ENCODE measurements around the gene COTL1.

COTL1 gene, protein sequence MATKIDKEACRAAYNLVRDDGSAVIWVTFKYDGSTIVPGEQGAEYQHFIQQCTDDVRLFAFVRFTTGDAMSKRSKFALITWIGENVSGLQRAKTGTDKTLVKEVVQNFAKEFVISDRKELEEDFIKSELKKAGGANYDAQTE

GRCh38 chr16:84617791-84618580, at the start of gene COTL1:
TSS of gene COTL1 (minus strand) at chr16:84618078. CDS start at chr16:84617914, 164 bp downstream.
- peak; percentile 94 for DNase-seq (ENCODE audit: low read depth)

GRCh38 chr16:84665843-84666242, 48.0 kb upstream of the COTL1 start:
- no peak for DNase-seq (ENCODE audit: low read depth)

GRCh38 chr16:84665359-84665758, 47.5 kb upstream of the COTL1 start:
- no peak for DNase-seq (ENCODE audit: low read depth)

- no peak for DNase-seq (ENCODE audit: low read depth)
Measured at GRCh38 chr16:84663433-84664101, 45.7 kb upstream of the COTL1 start.

- DNase-seq (ENCODE audit: low read depth), result no peak
Measured at GRCh38 chr16:84662471-84662870, 44.6 kb upstream of the COTL1 start.

DNA sequence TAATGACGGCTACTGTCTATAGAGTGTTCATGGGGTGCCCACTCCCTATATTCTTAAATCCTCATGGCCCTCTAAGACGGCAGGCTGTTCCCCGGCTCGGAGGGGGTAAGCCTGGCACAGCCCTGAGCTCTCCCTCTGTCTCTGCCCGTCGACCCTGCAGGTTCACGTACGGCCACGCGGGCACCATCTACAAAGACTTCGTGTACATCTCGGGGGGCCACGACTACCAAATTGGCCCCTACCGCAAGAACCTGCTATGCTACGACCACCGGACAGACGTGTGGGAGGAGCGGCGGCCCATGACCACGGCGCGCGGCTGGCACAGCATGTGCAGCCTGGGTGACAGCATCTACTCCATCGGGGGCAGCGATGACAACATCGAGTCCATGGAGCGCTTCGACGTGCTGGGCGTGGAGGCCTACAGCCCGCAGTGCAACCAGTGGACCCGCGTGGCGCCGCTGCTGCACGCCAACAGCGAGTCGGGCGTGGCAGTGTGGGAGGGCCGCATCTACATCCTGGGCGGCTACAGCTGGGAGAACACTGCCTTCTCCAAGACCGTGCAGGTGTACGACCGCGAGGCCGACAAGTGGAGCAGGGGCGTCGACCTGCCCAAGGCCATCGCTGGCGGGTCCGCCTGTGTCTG, 43.7 kb upstream of the COTL1 start:
- no peak for DNase-seq (ENCODE audit: low read depth)

GRCh38 chr16:84660973-84661372, 43.1 kb upstream of the COTL1 start:
- no peak for DNase-seq (ENCODE audit: low read depth)

DNA sequence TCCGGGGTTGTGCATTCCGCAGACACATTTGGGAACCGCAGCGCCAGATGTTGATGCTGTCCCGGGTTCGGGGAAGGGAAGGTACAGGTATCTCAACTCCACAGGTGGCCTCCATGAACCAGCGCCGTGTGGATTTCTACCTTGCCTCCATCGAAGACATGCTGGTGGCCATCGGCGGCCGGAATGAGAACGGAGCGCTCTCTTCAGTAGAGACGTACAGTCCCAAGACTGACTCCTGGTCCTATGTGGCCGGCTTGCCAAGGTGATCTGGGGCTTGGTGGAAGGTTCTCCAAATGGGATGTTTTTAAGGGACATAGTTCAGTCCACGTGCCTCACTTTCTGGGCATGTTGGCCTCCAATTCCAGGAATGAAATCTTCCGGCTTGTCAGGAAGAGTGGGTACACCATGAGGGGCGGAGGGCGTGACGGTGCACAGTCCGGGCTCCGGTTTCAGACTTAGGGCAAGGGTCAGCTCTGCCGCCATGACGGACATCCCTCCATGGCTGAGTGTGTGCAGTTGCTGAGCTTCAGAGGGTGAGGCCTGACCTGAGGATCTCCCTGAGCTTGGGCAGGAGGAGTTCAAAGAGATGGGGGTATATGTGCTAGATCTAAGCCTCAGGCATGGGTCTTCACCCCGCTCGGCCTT, 41.9 kb upstream of the COTL1 start:
- DNase-seq (ENCODE audit: low read depth), result no peak

DNA sequence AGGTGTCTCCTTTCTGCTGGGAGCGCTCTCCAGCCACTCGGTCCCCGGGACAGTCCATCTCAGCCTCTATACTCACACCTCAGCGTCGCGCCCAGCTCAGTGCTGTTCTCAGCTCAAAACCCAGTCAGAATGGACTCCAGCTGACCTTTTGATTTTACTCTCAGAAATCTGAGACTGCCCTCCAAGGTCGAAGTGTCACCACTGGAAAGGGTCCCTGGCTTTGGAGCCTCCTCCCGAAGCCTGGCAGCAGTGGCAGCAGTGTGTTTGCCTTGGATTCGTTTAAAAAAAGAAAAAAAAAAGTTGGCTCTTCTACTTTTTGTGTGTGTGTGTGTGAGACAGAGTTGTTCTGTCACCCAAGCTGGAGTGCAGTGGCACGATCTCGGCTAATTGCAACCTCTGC, 40.8 kb upstream of the COTL1 start:
- DNase-seq (ENCODE audit: low read depth), result no peak

DNA sequence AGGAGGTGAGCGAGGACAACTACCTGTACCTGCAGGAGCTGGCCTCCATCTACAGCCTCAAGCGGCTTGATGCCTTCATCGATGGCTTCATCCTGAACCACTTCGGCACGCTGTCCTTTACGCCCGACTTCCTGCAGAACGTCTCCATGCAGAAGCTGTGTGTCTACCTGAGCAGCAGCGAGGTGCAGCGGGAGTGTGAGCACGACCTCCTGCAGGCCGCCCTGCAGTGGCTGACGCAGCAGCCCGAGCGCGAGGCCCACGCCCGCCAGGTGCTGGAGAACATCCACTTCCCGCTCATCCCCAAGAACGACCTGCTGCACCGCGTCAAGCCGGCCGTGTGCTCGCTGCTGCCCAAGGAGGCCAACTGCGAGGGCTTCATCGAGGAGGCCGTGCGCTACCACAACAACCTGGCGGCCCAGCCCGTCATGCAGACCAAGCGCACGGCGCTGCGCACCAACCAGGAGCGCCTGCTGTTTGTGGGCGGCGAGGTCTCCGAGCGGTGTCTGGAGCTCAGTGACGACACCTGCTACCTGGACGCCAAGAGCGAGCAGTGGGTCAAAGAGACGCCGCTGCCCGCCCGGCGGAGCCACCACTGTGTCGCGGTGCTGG, 39.5 kb upstream of the COTL1 start:
- no peak for DNase-seq (ENCODE audit: low read depth)

DNA sequence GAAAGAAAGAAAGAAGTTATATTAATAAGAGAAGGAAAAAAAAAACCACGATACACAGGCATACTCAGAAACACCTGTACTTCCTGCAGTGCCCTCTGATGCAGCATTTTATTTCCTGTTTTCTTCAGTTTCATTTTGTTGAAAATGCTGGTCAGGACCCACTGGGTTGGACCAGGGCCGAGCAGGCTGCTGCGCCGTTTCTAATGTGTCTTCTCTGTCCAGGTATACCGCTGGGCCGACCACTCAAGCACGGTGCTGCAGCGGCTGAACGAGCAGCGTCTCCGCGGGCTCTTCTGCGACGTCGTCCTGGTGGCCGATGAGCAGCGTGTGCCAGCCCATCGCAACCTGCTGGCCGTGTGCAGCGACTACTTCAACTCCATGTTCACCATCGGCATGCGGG, 38.8 kb upstream of the COTL1 start:
- DNase-seq (ENCODE audit: low read depth), result no peak

DNA sequence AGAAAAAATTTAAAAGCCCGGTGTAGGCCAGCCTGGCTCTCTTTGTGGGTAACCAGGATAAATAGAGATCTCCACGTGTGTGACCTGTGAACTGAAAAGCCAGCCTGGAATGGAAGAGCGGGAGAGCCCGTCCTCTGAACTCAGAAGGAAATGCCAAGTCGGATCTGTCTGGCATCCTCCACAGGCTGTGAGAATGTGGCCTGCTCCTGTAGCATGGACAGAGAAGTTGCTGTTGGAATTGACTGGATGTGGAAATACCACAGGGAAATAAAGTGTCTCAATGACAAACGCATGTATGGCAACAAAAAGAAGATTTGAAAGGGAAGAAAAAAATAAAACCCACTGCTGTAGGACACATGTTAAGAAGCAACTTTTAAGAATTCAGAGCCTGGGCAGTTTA, 37.1 kb upstream of the COTL1 start:
- no peak for DNase-seq (ENCODE audit: low read depth)

DNA sequence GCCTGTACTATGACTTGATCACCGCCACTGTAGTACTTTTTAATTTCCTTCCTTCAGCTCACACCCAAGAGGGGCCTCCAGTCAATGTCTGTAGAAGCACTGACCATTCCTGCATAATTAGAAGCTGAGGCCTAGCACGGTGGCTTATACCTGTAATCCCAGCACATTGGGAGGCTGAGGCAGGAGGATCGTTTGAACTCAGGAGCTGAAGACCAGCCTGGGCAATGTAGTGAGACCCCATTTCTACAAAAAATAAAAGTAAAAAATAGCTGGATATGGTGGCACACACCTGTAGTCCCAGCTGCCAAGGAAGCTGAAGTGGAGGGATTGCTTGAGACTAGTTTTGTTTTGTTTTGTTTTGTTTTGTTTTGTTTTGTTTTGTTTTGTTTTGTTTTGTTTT, 36.4 kb upstream of the COTL1 start:
- DNase-seq (ENCODE audit: low read depth), result no peak

- DNase-seq (ENCODE audit: low read depth), result no peak
Measured at GRCh38 chr16:84652566-84652965, 34.7 kb upstream of the COTL1 start.

- DNase-seq (ENCODE audit: low read depth), result no peak
Measured at GRCh38 chr16:84650062-84650991, 32.4 kb upstream of the COTL1 start.

DNA sequence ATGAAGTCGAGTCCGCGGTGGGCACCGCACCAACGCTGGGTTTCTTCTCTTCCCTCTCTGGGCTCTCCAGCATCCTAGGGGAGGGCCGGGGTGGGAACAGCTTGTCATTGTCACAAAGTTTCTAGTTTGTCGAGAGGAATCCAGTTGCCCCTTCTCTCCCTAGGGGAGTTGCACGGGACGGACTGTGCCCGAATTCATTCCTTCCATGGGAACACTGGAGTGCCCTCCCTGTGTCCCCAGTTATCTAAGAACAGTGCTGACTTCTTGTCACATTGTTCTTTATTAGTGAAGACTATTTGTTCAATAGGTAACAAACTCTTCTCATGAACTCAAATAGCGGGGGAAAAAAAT, 31.6 kb upstream of the COTL1 start:
- DNase-seq (ENCODE audit: low read depth), result no peak

DNA sequence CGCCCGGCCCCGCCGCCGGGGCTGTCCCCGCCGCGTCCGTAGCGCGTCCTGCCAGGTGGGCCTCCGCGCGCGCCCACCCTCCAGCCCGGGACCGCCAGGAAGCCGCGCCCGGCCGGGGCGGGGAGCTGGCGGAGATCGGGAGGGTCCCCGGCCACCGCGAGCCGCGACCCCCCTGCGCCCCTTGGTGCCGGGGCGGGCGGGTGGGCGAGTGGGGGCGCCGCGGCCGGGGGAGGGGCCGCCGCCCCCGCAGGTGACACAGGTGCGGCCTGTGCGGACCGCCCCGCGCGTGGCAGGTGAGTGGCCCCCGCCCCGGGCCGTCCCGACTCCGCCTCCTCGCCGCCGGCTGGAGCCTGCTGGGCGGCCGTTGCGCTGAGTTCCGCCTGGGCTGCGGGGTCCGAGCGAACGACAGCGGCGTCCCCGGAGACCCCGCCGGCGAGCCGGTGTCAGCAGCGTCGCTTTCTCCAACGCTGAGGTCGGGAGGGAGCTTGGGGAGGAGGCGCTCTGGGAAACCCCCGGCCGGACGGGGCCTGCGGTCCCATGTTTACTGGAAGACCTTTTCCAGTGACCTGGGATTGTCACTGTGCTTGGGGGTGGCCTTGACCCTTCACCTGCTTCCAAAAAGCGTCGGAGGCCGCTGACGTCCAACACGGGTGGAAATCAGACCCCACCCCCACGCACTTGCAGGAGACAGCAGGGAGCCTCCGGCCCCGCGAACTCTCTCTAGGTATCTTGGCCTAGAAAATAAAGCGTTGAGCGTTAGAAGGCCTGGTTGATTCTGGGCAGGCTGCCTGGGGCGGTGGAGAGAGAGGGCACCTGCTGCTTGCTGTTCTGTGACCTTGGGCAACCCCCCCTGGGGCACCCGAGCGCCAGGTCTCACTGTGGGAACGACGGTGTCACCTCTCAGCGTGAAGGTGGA, 31.0 kb upstream of the COTL1 start:
- peak; percentile 15 for DNase-seq (ENCODE audit: low read depth)

DNA sequence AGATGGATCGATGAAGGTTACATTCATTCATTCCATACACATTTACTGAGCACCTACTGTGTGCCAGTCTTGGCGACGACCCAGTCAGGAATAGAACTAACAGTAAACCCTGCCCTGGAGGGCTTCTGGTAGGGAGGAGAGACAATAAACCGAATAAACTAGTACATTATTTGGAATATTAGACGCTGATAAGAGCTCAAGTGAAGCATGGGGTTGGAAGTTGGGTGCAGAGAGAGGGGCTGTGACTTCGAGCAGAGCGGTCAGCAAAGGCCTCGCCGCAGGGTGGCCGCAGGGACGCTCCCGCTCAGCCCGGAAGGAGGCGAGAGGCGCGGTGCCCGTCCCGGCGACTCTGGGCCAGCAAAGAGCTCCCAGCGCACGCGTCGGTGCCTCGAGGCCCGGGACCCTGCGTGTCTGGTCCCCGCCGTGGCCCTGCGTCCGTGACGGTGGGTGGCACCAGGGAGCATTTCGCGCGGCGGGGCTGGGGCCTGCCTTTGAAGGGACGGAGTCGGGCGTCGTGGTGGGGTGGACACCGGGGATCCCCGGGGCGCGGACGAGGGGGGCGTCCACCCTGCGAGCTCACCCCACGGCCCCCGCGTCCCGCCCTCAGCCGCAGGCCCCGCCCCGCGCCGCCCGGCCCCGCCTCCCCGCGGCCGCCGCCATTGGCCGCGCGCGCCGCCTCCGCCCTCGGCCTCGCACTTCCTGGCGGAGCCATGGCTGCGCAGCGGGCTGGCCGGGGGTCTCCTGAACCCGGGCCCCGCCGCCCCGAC, 30.1 kb upstream of the COTL1 start, which contains the start of gene KLHL36:
TSS of gene KLHL36 (plus strand) at position 684 of the 767 bp plus-strand sequence. CDS start 2,357 bp downstream, outside the sequence.
- peak; percentile 49 for DNase-seq (ENCODE audit: low read depth)

- DNase-seq (ENCODE audit: low read depth), result no peak
Measured at GRCh38 chr16:84643674-84644073, 25.8 kb upstream of the COTL1 start.

Data from stimulated activated CD8-positive, alpha-beta memory T cell treated with anti-CD3 and anti-CD28 coated beads, Interleukin-12 subunit alpha, Interleukin-12 subunit beta, amount 100 ng/mL, for 1 hour (primary cell).